HG03460 (cell line): Measurements from ENCODE around the gene WDR55.
"Not testable (repeated sequence)": the region's sequence is repeated elsewhere in the genome, so short reads cannot be mapped to it uniquely, and the experiment has no call there.

Source experiments
- ATAC-seq: cut with Tn5 transposase; IDR thresholded peaks from one replicate; pipeline ENCODE4 v1.9.1; 2021; ENCODE audit not compliant: unreplicated experiment

WDR55 gene, protein sequence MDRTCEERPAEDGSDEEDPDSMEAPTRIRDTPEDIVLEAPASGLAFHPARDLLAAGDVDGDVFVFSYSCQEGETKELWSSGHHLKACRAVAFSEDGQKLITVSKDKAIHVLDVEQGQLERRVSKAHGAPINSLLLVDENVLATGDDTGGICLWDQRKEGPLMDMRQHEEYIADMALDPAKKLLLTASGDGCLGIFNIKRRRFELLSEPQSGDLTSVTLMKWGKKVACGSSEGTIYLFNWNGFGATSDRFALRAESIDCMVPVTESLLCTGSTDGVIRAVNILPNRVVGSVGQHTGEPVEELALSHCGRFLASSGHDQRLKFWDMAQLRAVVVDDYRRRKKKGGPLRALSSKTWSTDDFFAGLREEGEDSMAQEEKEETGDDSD

DNA sequence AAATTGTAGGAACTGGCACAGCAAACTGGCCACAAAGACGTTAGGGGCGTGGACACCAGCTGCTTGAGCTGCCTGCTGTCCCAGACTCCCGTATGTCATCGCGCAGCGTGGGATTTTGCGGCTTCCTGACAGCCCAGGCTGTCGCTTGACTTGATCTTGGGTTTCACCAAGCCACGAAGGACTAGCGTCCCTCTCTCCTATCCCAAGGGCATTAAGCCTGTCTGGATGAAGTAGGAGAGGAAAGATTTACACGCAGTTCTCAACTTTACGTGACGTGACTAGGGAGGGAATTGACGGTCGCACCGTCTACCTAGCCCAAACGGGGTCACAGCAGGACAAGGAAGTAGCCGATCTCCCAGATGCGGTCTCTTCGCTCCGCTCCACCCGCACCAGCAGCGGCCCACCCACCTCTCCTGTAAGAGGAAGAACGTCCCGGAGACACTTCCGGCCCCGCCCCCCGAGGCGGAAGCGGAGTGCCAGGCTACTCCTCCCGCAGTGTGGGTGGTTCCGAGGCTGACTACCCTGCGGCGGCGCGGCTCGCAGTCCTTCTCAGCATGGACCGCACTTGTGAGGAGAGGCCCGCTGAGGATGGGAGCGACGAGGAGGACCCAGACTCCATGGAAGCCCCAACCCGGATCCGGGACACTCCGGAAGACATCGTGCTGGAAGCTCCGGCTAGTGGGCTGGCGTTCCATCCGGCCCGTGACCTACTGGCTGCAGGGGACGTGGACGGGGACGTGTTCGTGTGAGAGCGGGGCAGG is at the start of gene WDR55:
TSS of gene WDR55 (plus strand) at position 546 of the 761 bp plus-strand sequence. CDS start at position 555, 9 bp downstream.
- ATAC-seq = peak; percentile 97

DNA sequence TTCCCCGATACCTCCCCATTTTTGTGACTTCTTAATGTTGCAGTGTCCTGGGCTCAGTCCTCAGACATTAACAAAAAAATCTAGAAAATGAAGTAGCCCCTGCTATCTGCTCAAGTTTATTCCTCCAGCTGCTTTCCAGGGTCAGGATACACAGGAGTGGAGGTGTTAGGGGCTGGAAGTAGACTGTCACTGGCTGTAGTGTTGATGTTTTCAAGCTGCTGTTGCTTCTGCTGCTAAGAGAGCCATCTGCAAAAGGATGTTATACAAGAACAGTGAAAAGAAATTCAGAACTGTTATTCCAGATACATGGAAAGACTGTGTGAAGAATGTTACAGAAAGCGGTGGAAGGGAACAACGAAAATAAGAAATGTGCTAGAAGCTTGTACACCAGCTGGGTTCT is 42.4 kb upstream of the WDR55 start:
- no peak for ATAC-seq

DNA sequence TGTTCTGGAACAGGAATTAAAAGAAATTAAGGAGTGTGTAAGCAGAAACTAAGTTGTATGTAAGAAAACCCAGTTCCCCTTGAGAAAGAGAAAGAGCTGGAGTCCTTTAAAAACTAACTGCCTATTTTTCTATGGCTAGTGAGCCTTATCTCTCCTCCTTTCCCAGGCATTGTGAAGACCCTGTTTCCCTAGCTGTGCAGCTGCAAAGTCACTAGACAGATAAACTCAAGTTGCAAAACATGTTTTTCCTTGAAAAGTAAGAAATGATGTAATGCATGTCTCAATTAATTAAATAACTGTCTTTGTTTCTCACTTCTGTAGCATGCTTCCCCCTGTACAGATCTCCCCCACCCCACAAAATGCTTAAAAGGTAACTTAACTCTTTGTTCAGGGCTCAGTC is 41.6 kb upstream of the WDR55 start:
- not testable (repeated sequence) for ATAC-seq

DNA sequence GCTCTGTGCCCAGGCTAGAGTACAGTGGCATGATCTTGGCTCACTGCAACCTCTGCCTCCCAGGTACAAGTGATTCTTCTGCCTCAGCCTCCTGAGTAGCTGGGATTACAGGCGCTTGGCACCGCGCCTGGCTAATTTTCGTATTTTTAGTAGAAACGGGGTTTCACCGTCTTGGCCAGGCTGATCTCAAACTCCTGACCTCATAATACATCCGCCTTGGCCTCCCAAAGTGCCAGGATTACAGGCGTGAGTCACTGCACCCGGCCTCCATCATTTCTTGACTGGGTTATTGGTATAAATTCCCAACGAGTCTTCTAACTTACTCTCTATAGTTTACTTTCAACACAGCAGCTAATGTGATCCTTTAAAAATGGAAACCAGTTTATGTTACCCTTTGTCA is 39.8 kb upstream of the WDR55 start:
- ATAC-seq = not testable (repeated sequence)

DNA sequence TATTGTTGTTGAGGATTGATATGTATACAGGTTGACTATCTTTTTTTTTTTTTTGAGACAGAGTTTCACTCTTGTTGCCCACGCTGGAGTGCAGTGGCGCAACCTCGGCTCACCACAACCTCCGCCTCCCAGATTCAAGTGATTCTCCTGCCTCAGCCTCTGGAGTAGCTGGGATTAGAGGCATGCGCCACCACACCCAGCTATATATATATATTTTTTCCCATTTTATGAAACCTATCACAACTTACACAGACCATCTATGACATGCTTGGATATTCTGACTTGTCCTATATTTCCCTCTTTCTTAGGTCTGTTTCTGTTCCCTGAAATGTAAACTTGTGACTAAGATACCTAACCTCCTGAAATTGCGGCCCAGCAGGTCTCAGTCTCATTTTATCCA is 36.7 kb upstream of the WDR55 start:
- no peak for ATAC-seq

DNA sequence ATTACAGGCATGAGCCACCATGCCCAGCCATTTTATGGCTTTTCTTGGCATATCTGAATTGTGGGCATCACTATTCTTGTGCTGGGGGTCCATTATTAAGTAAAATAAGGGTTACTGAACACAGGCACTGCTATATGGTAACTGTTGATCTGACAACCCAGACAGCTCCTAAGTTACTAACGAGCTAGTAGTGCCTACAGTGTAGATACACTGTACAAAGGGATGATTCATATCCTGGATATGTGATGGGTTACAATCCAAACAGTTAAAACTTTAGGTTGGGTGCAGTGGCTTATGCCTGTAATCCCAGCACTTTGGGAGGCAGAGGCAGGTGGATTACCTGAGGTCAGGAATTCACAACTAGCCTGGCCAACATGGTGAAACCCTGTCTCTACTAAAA is 36.0 kb upstream of the WDR55 start:
- ATAC-seq = no peak

DNA sequence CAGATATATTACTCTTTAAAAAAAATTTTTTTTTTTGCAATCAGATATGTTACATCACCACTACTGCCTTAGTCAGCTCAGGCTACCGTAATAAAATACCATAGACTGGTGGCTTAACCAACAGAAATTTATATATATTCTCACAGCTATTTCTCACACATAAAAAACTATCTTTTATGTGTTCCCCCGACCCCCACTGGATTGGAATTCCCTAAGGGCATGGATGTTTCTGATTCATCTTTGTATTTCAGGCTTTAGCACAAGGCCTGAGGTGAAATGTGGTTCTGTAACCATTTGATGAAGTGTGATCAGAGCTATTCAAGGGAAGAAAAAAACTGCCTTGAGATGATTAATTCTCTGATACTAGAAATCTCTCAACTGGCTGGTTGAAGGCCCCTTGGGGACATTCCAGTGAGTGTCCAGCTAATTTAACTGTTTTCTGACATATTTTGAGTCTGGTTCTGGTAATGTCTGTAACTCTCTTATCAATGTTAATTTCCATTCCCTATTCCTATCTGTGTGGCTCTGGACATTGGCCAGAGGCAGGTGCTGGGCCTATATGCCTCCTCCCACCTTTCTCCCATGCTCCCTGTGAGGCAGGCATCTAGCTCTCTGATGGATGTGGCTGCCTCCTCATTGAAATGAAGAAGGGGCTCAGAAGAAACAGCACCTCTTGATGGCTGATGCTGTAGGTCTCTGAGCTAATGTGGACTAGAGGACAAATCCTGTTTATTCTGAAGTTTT is 34.2 kb upstream of the WDR55 start:
- no peak for ATAC-seq

DNA sequence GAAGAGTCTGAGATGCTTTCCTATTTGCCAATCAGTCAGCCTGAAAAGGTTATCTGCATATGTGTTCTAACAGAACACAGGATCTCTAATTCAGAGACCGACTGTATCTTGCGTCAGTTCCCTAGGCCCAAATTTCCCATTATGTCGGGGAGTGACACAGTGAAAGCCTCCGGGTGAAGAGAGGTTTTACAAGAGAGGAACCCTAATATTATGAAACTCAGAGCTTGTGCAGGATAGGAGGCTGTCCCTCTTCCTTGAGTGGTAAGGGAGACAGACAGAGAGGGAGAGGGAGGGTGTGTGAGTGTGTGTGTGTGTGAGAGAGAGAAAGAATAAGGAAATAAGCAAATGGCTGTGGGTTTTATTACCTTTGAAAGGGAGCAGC is 33.7 kb upstream of the WDR55 start:
- no peak for ATAC-seq

DNA sequence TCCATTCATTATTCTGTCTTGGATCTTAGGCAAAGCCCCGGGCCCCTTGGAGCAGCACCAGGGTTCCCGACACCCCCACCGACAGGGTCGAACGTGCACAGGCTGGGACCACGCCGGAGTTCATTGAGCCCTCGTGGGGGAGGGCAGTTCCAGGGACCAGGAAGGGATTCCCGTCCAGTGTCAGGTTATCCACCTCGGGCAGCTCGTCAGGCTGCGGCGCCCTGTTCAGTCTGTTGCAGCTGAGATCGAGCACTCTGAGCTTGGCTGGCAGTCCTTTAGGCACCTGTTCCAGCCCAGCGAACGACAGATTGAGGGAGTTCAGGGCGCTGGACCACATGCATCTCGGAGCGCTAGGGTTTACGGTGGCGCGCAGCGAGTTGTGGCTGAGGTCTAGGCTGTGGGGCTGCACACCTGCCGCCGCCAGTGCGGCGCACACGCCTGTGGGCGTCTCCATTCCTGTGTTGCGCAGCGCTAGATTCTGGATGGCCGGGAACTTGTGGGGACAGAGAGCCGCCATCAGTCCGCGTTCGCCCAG is 32.8 kb upstream of the WDR55 start:
- peak; percentile 42 for ATAC-seq

DNA sequence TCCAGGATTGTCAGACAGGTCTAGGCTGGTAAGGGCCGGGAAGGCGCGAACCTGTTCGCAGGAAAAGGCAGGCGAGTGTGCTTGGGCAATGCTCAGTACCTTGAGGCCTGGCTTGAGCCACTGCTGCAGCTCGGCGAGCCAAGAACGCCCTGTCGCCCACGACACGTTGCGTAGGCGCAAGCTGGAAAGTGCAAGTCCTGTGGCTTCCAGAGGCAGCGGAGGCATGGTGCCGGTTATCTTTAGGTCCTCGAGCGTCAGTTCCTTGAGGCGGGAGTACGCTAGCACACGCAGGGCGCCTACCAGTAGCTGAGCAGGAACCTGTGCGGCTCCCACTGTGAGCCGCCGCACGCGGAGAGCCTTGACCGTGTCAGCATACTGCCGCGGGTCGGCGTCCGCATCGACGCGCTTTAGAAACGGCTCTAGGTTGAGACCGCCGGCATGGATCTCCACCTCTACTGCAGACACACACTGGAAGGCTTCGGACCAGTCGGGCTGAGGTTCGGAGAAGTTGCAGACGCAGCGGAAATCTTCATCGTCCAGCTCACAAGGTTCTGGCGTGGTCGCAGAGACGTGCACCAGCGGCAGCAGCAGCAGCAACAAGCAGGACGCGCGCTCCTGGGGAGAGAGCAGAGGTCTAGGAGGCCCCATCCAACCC is 32.2 kb upstream of the WDR55 start:
- ATAC-seq = peak; percentile 54

DNA sequence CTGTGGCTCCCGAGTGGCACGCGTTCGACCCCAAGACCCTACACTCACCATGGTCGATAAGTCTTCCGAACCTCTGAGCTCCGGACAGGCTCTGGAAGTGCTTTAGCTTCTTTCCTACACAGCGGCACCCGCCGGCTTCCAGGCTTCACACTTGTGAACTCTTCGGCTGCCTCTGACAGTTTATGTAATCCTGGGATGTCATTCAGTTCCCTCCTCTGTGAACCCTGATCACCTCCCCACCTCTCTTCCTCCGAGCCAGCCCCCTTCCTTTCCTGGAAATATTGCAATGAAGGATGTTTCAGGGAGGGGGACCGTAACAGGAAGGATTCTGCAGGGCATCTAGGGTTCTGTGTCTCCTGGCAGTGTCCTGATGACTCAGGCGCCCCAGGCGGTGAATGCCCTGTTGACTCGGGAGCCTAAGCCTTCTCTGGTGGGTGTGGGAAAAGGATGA is 31.7 kb upstream of the WDR55 start, which contains the start of gene CD14:
TSS of gene CD14 (minus strand) at position 155 of the 451 bp plus-strand sequence. CDS start at position 51, 104 bp downstream.
- no peak for ATAC-seq

DNA sequence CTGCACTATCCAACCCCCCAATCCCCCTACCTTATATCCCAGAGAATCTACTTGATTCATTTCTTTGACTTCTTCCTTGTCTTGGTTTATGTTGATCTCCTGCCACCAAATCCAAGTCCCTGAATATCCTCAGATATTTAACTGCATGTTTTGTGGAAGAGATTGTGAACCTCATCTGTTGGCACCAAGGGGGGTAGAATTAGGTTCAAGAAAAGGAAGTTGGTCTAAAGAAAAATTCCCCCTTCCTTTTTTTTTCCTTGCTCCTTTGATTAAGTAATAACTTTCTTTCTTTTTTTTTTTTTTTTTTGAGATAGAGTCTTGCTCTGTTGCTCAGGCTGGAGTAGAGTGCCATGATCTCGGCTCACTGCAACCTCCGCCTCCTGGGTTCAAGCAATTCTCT is 31.2 kb upstream of the WDR55 start:
- ATAC-seq = no peak

DNA sequence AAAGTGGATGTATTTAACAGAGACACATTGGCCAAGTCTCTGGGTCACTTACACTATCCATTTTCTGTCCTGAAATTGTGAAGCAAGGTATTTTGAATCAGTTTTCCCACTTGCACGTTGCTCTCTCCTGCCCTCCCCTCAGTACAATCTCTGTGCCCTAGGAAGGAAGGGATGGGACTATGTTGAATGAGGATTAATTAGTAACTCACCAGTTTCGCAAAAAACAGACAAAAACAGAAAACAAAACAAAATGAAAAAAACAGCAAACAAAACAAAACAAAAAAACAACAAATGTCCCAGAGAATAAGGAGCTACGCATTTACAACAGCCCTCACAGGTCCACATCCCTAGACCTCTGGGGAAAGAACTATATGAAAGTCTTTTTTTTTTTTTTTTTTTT is 30.6 kb upstream of the WDR55 start:
- ATAC-seq = no peak

DNA sequence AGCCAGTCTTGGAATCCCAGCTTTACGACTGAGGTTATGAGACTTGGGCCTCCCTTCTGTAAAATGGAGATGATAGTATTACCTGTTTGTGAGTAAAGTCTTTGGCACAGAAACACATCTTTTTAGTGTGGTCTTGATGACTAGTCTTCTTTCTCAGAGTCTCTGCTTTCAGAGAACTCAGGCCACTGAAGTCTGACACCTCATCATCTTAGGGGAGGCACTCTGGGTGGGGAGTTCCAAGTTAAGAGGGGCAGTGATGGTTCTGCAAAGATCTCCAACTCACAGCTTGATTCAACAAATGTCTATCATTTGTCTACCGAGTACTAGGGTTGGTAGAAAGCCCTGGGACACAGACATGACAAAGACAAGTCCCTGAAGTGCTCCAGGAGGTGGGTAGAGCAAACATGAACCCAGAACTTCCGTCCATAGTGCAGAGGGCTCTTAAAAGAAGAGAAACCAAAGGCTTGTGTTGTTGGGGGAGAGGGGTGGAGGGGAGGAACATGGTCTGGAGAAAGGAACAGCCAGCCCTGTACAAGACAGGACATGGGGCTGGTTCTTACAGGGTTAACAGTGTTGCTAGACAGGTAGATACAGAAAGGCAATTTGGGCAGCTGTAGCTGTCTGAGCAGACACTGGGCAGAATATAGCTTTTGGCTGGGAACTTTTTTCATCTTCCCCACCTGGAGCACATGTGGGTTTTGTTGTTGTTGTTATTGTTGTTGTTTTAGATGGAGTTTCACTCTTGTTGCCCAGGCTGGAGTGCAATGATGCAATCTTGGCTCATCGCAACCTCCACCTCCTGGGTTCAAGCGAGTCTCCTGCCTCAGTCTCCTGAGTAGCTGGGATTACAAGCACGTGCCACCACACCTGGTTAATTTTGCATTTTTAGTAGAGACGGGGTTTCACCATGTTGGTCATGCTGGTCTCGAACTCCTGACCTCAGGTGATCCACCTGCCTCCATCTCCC is 29.1 kb upstream of the WDR55 start:
- ATAC-seq = no peak

DNA sequence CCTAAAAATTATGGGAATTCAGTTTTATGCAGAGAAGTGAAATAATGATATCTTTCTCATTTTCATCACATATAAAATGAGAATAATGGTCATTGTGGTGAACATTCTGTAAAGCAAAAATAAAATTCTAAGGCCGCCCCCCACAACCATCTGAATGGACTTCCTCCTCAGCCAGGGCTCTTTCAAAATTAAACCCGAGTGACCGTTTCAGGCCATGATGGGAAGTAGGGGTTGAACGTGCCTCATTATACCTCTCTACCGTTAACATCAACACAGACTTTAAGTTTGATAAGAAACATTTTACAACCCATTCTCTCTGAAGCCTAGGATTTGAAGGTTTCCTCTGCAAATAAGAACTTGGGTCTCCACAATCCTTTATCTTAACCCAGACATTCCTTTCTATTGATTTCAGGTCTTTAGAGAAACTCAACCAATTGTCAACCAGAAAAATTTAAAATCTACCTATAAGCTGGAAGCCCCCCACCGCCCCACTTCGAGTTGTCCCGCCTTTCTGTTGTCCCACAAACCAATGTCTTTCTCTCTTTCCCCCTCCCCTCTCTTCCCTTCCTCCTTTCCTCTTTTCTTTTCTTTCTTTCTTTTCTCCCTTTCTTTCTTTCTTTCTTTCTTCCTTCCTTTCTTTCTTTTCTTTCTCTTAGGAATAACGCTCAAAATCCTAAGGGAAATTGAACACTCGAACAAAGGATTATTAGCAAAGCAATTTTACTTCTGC is 27.2 kb upstream of the WDR55 start:
- no peak for ATAC-seq

DNA sequence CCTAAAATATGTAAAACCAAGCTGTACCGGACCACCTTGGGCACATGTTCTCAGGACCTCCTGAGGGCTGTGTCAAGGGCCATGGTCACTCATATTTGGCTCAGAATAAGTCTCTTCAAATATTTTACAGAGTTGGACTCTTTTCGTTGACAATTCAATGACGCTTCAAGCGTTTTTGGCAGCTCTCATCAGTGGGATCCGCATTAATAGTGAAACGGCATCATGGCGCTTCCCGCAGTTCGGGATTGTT is 25.9 kb upstream of the WDR55 start:
- ATAC-seq = not testable (repeated sequence)

DNA sequence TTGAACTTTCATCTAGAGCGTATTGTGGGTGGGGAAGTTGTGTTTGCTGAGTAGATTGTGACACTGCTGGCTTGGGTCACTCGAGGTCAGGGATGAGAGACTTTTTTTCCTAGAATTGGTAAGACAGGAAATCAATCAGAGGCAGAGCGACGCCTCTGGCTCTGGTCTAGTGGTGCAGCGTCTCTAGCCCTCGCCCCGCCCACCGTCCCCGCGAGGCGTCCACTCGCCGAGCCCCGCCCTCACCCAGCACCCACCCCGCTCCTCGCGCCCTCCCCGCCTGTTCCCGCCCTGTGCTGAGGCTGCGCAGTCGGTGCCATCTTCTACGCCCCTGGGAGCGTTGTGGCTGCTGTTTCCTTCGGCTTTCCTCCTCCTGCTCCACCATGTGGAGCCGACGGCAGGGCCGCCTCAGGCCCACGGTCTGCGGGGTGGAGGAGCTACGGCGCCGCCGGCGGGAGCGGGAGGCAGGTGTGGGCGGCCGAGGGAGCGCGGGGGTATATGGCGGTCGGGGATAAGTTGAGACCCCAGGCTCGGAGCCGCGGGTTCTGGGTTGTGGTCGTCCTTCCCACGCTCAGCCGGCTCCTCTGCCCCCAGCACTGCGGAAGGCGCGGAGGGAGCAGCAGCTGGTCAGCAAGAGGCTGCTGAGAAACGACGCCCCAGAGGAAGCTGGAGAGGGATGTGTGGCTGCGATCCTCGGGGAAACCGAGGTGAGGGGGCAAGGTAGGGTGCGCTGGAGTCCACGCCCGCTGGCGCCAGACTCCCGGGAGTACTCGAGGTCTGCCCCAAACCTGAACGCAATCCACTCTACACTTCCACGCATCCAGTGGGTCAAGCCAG is 25.3 kb upstream of the WDR55 start, which contains the start of gene TMCO6:
TSS of gene TMCO6 (plus strand) at position 304 of the 834 bp plus-strand sequence. CDS start at position 381, 77 bp downstream.
- peak; percentile 87 for ATAC-seq

DNA sequence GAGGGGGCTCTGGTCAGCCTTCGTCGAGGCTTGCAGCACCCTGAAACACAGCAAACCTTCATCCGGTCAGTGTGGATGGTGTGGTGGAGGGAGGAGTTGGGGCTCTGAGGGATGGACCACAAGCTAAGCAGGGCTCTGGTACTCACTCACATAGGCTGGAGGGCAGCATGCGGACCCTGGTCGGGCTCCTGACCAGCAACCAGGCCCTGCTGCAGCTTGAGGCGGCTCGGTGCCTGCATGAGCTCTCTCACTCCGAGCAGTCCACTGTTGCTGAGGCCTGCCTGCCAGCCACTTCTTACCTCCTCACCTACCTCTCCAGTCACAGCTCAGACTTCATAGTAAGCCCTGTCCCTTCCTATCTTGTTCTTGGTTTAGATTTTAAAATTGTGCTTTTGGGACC is 23.0 kb upstream of the WDR55 start:
- ATAC-seq = no peak
